Stimulated activated CD8-positive, alpha-beta memory T cell treated with anti-CD3 and anti-CD28 coated beads, Interleukin-4, amount 100 ng/mL, for 1 hour (primary cell): ENCODE results near the gene TRAF7.
"Not testable (repeated sequence)": the region's sequence is repeated elsewhere in the genome, so short reads cannot be mapped to it uniquely, and the experiment has no call there.

ENCODE experiments used
- DNase-seq, 2 donors: peaks; one replicate each; pipeline ENCODE4 v3.0.0-alpha.2; 2020; ENCODE audit warnings: low read depth in 2 of 2, low spot score in 1 of 2

TRAF7 gene

GRCh38 chr16:2155091-2155950 lies at the start of gene TRAF7:
TRAF7 (plus strand) TSS chr16:2155782; CDS start chr16:2163921, 8,139 bp downstream.
- peak; percentile 87 to 93 for DNase-seq

DNA sequence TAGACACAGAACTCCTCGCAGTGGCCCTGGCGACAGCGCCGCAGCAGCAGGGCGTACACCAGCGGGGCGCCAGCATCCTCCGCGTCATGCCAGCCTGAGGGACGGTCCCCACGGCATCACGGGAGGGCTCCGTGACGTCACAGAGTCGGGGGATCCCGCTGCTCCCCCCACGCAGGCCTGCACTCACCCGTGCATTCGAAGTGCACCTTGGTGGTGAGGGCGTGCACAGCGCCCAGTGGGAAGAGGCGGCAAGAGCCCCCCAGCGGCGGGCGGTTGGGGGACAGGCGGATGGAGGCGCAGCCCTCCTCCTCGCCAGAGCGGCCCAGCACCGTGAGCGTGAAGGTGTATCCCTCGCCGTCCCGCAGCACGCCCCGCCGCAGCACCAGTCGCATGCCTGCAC lies 49.4 kb upstream of the TRAF7 start:
- not testable (repeated sequence) for DNase-seq

- DNase-seq, result not testable (repeated sequence)
Observed at GRCh38 chr16:2107121-2107790, 48.3 kb upstream of the TRAF7 start.

DNA sequence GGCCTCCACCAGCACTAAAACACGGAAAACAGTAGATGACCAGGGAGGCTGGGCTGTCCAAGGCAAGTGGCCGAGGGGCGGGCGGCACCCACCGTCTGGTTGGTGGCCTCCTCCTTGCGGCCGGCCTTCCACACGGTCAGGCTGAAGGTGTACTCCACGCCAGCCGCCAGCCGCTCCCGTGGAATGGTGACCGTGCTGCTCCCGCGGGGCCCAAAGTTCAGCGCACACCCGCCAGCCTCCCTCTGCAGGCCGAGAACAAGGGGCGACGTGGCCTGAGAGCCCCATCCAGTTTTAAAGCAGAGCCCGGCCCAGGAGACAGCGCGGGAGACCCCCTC lies 47.8 kb upstream of the TRAF7 start:
- not testable (repeated sequence) for DNase-seq

DNA sequence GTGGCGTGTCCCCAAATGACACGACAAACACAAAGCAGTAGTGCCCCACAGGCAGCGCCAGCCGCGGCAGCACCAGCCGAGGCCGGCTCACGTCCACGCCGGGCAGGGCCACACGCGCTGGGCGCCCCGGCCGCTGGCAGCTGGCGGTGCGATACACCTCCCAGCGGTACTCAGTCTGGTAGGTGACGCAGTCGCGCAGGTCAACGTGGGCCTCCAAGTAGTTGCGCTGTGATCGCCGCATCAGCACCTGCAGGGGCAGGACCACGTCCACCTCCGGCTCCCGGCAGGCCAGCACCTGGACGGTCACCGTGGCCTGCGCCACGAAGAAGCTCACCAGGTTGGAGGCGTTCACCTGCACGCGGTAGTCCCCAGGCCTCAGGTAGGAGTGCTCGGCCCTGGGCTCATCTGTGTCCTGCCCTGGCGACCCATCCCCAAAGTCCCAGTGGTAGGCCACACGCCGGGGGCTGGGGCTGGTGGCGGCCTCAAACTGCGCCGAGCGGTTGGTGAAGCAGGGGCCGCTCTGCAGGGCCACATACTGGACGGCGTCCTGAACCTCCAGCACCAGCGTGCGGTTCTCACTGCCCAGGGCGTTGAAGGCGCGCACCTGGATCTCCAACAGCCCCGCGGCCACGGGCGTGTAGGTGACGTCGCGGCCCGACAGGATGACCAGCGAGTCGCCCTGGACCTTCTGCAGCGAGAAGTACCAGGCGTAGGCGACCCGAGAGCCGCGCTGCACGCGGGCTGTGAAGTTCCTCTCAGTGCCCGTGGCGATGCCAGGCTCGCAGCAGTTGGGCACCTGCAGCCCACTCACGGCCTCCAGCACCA lies 46.9 kb upstream of the TRAF7 start:
- not testable (repeated sequence) for DNase-seq

DNA sequence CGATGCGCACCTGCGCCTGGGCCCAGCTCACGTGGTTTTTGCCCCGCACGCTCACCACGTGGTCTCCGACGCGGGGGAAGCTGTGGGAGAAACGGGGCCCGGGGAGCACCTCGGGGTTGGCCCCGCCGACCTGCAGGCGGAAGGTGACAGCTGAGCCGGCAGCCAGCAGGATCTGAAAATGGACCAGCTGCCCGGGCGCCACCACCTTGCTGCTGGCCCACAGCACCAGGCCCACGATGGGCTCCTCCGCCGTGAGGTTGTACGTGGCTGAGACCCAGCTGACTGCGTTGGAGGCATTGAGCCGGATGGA lies 46.4 kb upstream of the TRAF7 start:
- DNase-seq, result not testable (repeated sequence)

- DNase-seq, result not testable (repeated sequence)
Observed at GRCh38 chr16:2109872-2110271, 45.7 kb upstream of the TRAF7 start.

- DNase-seq, result not testable (repeated sequence)
Observed at GRCh38 chr16:2110332-2111008, 45.1 kb upstream of the TRAF7 start.

DNA sequence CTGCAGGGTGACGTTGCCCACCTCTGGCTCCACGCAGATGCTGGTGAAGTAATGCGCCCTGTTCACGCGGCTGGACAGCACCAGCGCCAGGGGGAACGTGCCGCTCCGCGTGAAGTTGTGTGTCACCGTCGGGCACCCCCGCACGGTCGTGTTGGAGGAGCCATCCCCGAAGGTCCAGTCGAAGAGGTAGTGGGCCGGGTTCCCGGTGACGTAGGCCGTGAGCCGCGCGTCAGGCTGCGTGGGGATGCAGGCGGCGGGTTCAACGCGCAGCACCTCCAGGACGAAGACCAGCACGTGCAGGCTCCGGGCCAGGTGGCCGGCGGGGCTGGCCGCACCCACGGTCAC lies 44.6 kb upstream of the TRAF7 start:
- not testable (repeated sequence) for DNase-seq

GRCh38 chr16:2111412-2112335 lies 43.9 kb upstream of the TRAF7 start:
- DNase-seq, result not testable (repeated sequence)

DNA sequence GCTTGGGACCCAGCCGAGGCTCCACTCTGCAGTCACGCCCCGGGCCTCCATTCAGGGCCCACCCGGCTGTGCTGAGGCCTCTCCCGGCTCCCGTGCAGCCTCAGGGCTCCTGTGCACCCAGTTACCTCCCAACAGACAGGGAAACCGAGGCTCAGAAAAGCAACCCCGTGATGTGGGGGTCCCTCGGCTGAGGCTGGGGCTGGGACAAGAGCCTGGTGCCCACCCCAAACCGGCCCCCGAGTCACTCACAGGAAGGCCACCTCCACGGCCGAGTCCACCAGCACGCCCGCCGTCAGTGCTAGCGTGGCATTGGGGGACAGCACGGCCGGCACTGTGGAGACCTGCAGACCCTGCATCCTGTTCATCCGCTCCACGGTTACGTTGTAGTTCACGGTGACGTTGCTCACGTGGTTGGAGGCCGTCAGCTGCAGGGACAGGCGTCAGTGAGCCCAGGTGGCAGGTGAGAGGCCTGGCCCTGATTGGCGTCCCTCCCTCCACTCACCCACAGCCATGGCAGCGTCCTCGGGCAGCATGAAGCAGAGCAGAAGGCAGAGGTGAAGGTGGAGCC lies 43.0 kb upstream of the TRAF7 start:
- DNase-seq, result not testable (repeated sequence)

DNA sequence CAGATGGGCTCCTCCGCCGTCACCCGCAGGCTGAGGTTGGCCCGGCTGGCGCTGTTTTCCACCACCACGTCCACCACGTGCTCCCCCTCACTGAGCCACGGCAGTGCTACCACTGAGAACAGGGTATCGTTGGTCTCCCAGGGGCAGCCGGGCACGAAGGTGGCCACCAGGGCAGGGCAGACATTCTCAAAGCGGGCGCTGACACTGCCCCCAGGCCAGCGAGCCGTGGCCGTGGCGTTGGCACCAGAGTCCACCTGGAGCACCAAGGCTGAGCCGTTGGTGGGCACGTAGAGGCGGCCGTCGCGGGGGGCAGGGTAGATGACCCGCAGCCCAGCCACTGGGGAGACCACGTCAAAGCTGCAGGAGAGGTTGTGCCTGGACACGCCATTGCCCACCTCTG lies 41.4 kb upstream of the TRAF7 start:
- not testable (repeated sequence) for DNase-seq

DNA sequence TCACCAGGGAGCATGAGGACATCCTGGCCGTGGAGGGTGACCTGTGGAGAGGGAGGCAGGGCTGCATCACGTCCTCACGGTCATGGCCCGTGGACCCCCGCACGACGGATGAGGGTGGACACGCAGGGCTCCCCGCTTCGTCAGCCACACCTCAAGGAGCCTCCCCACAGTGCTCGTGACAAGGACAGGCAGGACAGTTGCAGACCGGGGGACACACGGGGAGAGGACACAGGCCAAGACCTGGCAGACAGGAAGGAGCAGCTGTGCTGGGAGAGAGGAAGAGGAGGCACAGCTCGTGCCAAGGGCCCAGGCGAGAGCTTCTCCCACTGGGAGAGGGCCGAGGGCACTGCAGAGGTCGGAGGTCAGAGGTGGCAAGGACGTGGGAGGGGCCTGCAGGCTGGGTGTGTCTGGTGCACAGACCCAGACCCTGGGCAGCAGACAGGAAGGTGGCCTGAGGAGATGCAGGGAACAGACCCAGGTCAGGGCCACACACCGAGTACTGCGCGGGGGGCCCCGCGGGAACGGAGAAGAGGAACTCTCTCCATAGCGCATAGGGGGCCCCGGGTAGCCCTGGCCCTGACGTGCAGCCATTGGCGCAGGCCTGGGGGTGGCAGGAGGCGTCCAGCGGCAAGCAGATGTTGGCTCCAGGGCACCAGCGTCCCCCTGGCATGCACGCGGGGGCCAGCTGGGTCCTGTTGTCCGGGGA lies 40.5 kb upstream of the TRAF7 start:
- DNase-seq, result not testable (repeated sequence)

DNA sequence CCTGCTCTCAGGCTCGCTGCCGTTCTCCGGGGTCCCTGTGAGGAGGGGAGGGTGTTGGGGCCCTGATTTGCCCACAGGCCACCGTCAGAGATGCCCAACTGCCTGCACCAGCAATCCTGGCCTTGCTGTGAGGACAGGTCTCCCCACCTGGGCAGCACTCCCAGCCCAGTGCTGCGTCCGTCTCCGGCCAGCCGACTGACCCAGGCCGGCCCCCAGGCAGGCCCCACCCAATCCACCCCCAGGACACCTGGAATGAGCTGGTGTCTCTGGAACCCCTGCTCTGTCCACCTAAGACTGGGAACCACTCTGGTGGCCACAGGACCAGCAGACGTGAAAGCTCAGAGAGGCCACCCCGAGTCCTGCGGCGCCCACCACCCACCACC lies 40.0 kb upstream of the TRAF7 start:
- DNase-seq, result no peak

GRCh38 chr16:2116428-2116827 lies 39.2 kb upstream of the TRAF7 start:
- DNase-seq, result not testable (repeated sequence)

GRCh38 chr16:2117341-2117740 lies 38.2 kb upstream of the TRAF7 start:
- not testable (repeated sequence) for DNase-seq

DNA sequence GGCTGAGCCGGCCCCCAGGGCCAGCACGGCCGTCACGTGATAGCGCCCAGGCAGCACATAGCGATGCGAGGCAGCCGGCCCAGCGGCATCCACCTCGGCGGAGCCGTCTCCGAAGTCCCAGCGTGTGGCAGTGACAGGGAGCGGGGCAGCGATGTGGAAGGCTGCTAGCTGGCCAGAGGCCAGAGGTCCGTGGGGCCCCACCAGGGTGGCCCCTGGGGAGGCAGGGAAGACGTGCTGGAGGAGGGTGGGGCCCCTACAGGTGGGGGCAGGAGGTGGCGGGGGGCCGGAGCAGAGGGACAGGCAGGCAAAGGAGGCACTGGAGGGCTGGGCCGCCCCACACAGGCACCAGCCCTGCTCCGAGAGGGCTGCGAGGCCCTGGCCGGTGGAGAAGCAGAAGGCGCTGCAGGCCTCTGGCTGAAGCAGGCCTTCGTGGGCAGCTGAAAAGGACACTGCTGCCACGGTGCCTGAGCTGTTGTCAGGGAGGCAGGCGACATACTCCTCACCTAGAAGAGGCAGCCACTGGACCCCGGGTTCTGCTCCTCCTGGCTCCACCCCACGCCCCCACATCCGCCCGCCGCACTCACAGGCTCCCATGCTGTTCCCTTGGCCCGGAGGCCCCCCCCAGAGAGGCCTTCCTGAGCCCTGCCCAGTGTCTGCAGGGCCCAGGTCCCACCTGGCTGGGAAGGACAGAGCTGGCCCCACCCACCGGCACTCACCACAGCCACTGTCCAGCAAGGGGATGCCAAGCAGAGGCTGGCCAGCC lies 37.4 kb upstream of the TRAF7 start:
- DNase-seq, result not testable (repeated sequence)

- DNase-seq, result not testable (repeated sequence)
Observed at GRCh38 chr16:2121325-2121724, 34.3 kb upstream of the TRAF7 start.
